ENCODE results near the gene HDDC3. TPM values are rescaled to one million over a fixed set of nuclear protein-coding genes. Genes with fewer than 3 reads are reported as not detected.

HDDC3 gene
- total RNA-seq, 1 donor from 2014 or later: 16.0 TPM

DNA sequence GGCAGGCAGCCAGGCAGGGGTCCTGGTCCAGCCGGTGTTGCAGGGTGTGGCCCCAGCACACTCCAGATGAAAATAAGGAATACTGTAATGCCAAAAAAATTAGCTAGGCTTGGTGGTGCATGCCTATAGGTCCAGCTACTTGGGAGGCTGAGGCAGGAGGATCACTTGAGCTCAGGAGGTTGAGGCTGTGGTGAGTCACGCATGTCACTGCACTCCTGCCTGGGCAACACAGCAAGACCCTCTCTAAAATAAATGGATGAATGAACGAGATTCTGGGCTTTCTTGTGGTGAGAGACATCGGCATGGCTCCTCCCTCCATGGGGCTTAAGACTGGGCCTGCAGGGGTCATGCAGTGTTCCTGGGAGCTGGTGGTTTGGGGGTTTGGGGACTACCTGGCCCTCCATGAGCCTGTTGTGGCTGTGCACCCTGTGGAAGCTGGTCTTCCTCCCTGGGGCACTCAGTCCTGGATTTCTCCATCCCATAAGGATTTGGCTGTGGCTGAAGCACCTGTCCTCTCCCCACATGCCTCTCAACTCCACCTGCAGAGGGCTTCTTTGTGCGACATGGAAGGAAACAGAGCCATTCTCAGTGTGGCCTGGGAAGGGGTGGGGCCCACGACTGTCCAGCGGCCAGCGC is 14.7 kb upstream of the HDDC3 start:
- DNase-seq: no peak
- TF ChIP-seq CTCF (IDR thresholded peaks at IDR 0.05): no peak
- ATAC-seq: no peak
- intact Hi-C loops (cut with DNase I): no loop called here
- H3K9me3 ChIP-seq: no peaks in the 10 kb centered on the region
- no peak overlapping the region for H3K4me3 ChIP-seq
- H3K27ac ChIP-seq: no peak overlapping the region
- no peaks in the 10 kb centered on the region for H3K4me1 ChIP-seq
- no peaks in the 10 kb centered on the region for H3K27me3 ChIP-seq (ENCODE audit: low read depth)
- H3K36me3 ChIP-seq: peaks cover 99% of the 10 kb centered on the region

- Histone ChIP-seq H3K4me1 (no peaks in the 10 kb centered on the region), H3K27ac (no peak overlapping the region), H3K36me3 (peaks cover 99% of the 10 kb centered on the region), H3K9me3 (no peaks in the 10 kb centered on the region), H3K4me3 (no peak overlapping the region), H3K27me3 (ENCODE audit: low read depth) (no peaks in the 10 kb centered on the region)
- TF ChIP-seq CTCF (IDR thresholded peaks at IDR 0.05): no peak
- no peak for ATAC-seq
- intact Hi-C loops (cut with DNase I): no loop called here
- DNase-seq: no peak
Measured at GRCh38 chr15:90946538-90946937, 14.2 kb upstream of the HDDC3 start.

- TF ChIP-seq CTCF (IDR thresholded peaks at IDR 0.05): no peak
- Histone ChIP-seq H3K36me3 (peaks cover 99% of the 10 kb centered on the region), H3K4me3 (no peak overlapping the region), H3K4me1 (no peaks in the 10 kb centered on the region), H3K27ac (no peak overlapping the region), H3K27me3 (ENCODE audit: low read depth) (no peaks in the 10 kb centered on the region), H3K9me3 (no peaks in the 10 kb centered on the region)
- DNase-seq: no peak
- intact Hi-C loops (cut with DNase I): no loop called here
- ATAC-seq: no peak
Measured at GRCh38 chr15:90945091-90945490, 12.7 kb upstream of the HDDC3 start.

DNA sequence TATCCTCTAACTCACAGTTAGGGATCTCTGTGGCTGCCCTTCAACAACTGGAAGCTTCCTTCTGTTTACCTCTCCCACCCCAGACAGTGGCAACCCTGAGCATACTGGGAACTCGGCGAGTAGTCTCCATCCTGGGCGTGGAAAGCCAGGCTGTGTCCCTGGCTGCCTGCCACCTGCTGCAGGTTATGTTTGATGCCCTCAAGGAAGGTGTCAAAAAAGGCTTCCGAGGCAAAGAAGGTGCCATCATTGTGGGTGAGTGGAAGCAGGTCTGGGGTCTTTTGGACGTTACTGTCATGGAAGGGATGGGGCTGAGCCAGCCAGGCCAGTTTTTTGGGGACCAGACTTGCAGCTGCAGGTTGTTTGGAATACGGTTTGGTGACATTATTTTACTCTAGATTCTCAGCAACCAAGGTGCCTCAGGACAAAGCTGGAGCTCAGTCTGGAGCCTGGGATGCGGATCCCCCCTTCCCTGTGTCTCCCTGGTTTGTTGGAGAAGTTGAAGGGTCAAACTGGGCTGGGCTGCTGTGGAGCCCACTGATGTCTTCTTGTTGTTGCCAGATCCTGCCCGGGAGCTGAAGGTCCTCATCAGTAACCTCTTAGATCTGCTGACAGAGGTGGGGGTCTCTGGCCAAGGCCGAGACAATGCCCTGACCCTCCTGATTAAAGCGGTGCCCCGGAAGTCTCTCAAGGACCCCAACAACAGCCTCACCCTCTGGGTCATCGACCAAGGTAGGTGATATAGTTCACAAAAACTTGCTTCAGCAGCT is 10.2 kb upstream of the HDDC3 start:
- peaks cover 99% of the 10 kb centered on the region for H3K36me3 ChIP-seq
- DNase-seq: no peak
- intact Hi-C loops (cut with DNase I): no loop called here

DNA sequence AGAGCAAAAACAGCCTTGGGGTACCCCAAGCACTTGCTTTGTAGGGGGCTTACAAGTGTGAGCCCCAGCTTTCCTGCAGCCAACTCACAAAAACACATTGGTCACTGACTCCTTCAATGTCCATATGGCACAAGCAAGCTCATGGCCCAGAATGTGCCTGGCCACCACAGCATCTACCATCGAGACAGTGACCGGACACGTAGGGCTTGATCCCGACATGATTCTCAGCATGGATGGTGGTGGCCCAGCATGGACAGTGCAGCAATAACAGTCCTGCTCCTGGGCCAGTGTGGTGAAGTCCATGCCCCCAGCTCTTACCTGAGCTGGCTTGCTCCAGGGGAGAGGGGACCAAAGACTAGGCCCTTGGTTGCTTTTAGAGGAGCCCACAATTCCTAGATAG is 8.7 kb upstream of the HDDC3 start:
- H3K4me3 ChIP-seq: no peak overlapping the region
- H3K9me3 ChIP-seq: no peaks in the 10 kb centered on the region
- ATAC-seq: no peak
- H3K27ac ChIP-seq: no peak overlapping the region
- H3K36me3 ChIP-seq: peaks cover 87% of the 10 kb centered on the region
- H3K4me1 ChIP-seq: peaks cover 8% of the 10 kb centered on the region
- no peak for DNase-seq
- intact Hi-C loops (cut with DNase I): no loop called here
- H3K27me3 ChIP-seq (ENCODE audit: low read depth): no peaks in the 10 kb centered on the region
- TF ChIP-seq CTCF (IDR thresholded peaks at IDR 0.05): no peak

More for the DNA sequence above, 10.2 kb upstream of the HDDC3 start:
- no peaks in the 10 kb centered on the region for H3K4me1 ChIP-seq
- H3K27ac ChIP-seq: no peak overlapping the region
- H3K9me3 ChIP-seq: no peaks in the 10 kb centered on the region
- no peaks in the 10 kb centered on the region for H3K27me3 ChIP-seq (ENCODE audit: low read depth)
- no peak overlapping the region for H3K4me3 ChIP-seq
- no peak for ATAC-seq
- TF ChIP-seq CTCF (IDR thresholded peaks at IDR 0.05): no peak
